Measurements from ENCODE around the gene TSPEAR.

DNA sequence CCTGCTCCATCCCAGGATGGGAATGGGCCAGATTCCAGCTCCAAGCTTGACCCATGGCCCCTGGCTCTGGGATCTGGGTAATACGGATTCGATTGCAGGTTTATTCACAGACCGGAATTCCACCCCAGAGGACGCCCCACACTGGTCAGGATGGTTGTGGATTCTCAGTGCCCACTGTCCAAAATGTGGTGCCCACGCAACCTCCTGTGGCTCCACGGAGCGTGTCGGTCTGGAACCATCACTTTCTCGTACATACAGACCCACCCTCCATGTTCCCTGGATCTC, 203.0 kb downstream of the TSPEAR start:
- TF ChIP-seq, protein P1, sequence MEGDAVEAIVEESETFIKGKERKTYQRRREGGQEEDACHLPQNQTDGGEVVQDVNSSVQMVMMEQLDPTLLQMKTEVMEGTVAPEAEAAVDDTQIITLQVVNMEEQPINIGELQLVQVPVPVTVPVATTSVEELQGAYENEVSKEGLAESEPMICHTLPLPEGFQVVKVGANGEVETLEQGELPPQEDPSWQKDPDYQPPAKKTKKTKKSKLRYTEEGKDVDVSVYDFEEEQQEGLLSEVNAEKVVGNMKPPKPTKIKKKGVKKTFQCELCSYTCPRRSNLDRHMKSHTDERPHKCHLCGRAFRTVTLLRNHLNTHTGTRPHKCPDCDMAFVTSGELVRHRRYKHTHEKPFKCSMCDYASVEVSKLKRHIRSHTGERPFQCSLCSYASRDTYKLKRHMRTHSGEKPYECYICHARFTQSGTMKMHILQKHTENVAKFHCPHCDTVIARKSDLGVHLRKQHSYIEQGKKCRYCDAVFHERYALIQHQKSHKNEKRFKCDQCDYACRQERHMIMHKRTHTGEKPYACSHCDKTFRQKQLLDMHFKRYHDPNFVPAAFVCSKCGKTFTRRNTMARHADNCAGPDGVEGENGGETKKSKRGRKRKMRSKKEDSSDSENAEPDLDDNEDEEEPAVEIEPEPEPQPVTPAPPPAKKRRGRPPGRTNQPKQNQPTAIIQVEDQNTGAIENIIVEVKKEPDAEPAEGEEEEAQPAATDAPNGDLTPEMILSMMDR (conservative IDR thresholded peaks at IDR 0.05 in 1 of 2, IDR thresholded peaks at IDR 0.05 in 1 of 2; ENCODE audit: low read depth in 1 of 2, low read length in 2 of 2) = no peak
- no peak for TF ChIP-seq EZH2 (IDR thresholded peaks at IDR 0.05; ENCODE audit: low read length, missing control alignments)

Measured in fibroblast of lung (primary cell).